ENCODE results near the gene ZBTB45. TPM values are rescaled to one million over a fixed set of nuclear protein-coding genes. Genes with fewer than 3 reads are reported as not detected.

Gene ZBTB45
- total RNA-seq, 4 donors from 2014 or later, result 13.3 to 30.5 (median 18.4) TPM

GRCh38 chr19:58516246-58516836 lies 3.3 kb downstream of the ZBTB45 start:
- WGBS, 2 donors, result 85 to 89% methylated on average over 25 of the region's 25 CpGs

GRCh38 chr19:58515259-58515658 lies 4.4 kb downstream of the ZBTB45 start:
- intact Hi-C loops (cut with DNase I; ENCODE audit: low total_unique reads), result no loop called here
- WGBS, 2 donors, result 92 to 100% methylated on average over 2 of the region's 2 CpGs
- TF ChIP-seq POLR2A (IDR thresholded peaks at IDR 0.05), result no peak
- no peak for TF ChIP-seq CTCF (IDR thresholded peaks at IDR 0.05)
- no peak overlapping the region for H3K4me3 ChIP-seq (ENCODE audit: low read depth, poor library complexity, severe bottlenecking)
- no peak for DNase-seq (ENCODE audit: low spot score in 2 of 2)

More at GRCh38 chr19:58516246-58516836, 3.3 kb downstream of the ZBTB45 start:
- TF ChIP-seq CTCF (IDR thresholded peaks at IDR 0.05) (no peak), POLR2A (IDR thresholded peaks at IDR 0.05) (no peak)
- no peak overlapping the region for H3K4me3 ChIP-seq (ENCODE audit: low read depth, poor library complexity, severe bottlenecking)
- intact Hi-C loops (cut with DNase I; ENCODE audit: low total_unique reads), result no loop called here
- no peak for DNase-seq (ENCODE audit: low spot score in 2 of 2)

GRCh38 chr19:58514564-58515022 lies 5.0 kb downstream of the ZBTB45 start:
- intact Hi-C loops (cut with DNase I; ENCODE audit: low total_unique reads), result no loop called here
- 61 to 64% methylated on average over 3 of the region's 3 CpGs for WGBS, 2 donors
- no peak for TF ChIP-seq CTCF (IDR thresholded peaks at IDR 0.05)
- TF ChIP-seq POLR2A (IDR thresholded peaks at IDR 0.05), result no peak
- no peak for DNase-seq (ENCODE audit: low spot score in 2 of 2)
- no peak overlapping the region for H3K4me3 ChIP-seq (ENCODE audit: low read depth, poor library complexity, severe bottlenecking)

GRCh38 chr19:58513694-58514563 lies 5.7 kb downstream of the ZBTB45 start:
- WGBS, 2 donors, result 24 to 28% methylated on average over 42 of the region's 66 CpGs
- no peak overlapping the region for H3K4me3 ChIP-seq (ENCODE audit: low read depth, poor library complexity, severe bottlenecking)
- no peak for TF ChIP-seq POLR2A (IDR thresholded peaks at IDR 0.05)
- TF ChIP-seq CTCF (IDR thresholded peaks at IDR 0.05), result no peak
- peak; percentile 63 to 96 for DNase-seq (ENCODE audit: low spot score in 2 of 2)
- intact Hi-C loops (cut with DNase I; ENCODE audit: low total_unique reads), result no loop called here

GRCh38 chr19:58513213-58513693 lies 6.4 kb downstream of the ZBTB45 start:
- intact Hi-C loops (cut with DNase I; ENCODE audit: low total_unique reads), result no loop called here
- no peak for DNase-seq (ENCODE audit: low spot score in 2 of 2)
- H3K4me3 ChIP-seq (ENCODE audit: low read depth, poor library complexity, severe bottlenecking), result no peak overlapping the region
- TF ChIP-seq POLR2A (IDR thresholded peaks at IDR 0.05) (no peak), CTCF (IDR thresholded peaks at IDR 0.05) (no peak)
- WGBS, 2 donors, result 83 to 85% methylated on average over 7 of the region's 10 CpGs

All from lower leg skin (tissue), 4 donors.